ENCODE data around the gene RTN3.
"Not testable (repeated sequence)": the region's sequence is repeated elsewhere in the genome, so short reads cannot be mapped to it uniquely, and the experiment has no call there.

The RTN3 gene

DNA sequence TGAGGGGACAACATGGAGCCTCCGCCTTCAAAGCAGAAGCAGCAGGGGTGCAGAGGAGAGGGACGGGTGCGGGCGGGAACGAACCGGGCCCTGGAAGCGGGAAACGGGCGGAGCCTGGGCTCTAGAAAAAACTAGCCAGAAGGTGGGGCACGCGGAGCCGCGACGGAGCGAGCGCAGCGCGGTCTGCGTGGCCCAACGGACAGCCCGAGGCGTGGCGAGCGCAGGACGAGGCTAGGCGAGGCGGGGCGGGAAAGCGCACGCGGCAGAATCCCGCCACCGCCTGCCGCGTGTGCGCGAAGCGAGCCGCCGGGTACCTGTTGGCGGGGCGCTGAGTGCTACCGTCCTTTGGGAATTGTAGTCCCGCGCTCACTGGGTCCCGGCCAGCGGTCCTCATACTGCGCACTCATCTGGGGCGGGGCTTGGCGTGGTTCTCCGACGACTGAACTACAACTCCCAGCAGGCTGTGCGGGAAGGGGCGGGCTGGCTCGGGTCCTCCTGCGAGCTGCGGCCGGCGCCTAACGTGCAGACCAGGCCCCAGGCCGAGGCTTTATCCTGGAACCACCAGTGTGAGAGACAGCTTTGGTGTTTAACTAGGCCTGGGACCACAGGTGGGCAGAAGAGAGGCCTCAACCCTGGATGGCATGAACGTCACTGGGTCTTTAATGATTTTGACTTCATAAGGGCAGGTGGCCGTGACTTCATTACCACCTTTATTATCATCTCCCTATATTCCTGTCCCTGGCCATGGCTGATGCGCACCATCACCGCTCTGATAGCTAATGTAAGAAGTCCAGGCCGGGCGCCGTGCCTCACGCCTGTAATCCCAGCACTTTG is 9.8 kb upstream of the RTN3 start, which contains the start of gene ATL3:
TSS of gene ATL3 (minus strand) at position 55 of the 834 bp plus-strand sequence. CDS start at position 14, 41 bp downstream.
- Histone ChIP-seq H3K4me1 (ENCODE audit: insufficient read depth, low read length) (peaks cover 23% of the 10 kb centered on the region), H3K9ac (ENCODE audit: low read depth, low read length) (peak within 1 kb of the TSS; percentile 45), H3K9me3 (ENCODE audit: control insufficient read depth, insufficient read depth, low read length) (no peaks in the 10 kb centered on the region)

DNA sequence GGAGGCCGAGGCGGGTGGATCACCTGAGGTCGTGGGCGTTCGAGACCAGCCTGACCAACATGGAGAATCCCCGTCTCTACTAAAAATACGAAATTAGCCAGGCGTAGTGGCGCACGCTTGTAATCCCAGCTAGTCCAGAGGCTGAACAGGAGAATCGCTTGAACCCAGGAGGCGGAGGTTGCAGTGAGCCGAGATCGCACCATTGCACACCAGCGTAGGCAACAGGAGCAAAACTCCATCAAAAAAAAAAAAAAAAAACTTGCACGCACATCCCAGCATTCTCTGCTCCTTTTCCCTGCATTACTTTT is 9.2 kb upstream of the RTN3 start:
- Histone ChIP-seq H3K36me3 (ENCODE audit: insufficient read depth, low read length) (no peaks in the 10 kb centered on the region), H3K4me1 (ENCODE audit: insufficient read depth, low read length) (peaks cover 19% of the 10 kb centered on the region), H3K9me3 (ENCODE audit: control insufficient read depth, insufficient read depth, low read length) (no peaks in the 10 kb centered on the region), H3K9ac (ENCODE audit: low read depth, low read length) (no peak overlapping the region)

More for the DNA sequence above, 9.8 kb upstream of the RTN3 start, which contains the start of gene ATL3:
- no peaks in the 10 kb centered on the region for H3K36me3 ChIP-seq (ENCODE audit: insufficient read depth, low read length)

DNA sequence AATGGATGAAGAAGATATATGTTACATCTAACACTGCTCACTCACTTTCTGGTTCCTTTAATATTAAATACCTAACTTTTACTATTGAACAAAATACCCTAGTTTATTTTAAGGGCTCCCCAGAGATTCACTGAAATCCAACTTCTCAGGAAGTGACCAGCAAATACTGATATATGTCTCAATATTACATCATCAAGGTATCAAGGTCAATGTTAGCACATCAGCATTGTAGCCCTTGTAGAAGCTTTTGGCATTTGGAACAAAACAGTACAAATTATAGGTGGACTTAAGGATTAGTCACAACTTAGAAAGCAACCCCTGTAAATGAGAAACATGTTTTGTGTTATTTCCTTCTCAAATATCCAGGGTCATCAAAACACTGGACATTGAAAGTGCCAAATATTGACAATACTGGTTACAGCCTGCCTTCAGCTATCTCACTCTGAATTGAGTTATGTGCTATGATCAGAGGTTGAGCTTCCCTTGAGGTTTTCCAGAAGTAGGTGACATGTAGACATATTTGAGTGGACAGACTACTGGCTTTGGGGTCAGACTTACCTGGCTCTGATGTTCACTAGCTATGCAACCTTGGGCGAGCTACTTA is 8.3 kb upstream of the RTN3 start:
- Histone ChIP-seq H3K4me1 (ENCODE audit: insufficient read depth, low read length) (peaks cover 11% of the 10 kb centered on the region), H3K36me3 (ENCODE audit: insufficient read depth, low read length) (no peaks in the 10 kb centered on the region), H3K9ac (ENCODE audit: low read depth, low read length) (no peak overlapping the region), H3K9me3 (ENCODE audit: control insufficient read depth, insufficient read depth, low read length) (no peaks in the 10 kb centered on the region)

DNA sequence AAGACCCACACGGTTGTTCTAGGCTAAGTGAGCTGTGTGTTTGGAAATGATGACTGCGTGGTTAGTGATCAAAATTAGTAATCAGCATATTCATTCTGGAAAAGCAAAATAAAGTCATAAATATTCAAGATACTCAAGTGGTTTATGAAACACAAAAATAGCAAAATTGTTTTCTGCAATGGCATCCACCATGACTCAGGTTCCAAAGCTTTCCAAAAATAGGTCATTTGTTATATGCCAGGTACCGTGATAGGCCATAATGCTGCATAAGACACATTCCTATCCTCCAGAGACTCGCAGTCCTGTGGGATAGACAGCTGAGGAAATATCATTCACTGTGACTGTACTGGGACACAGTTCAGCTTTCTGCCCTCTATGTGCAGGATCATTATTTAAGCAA is 7.7 kb upstream of the RTN3 start:
- H3K9me3 ChIP-seq (ENCODE audit: control insufficient read depth, insufficient read depth, low read length), result no peaks in the 10 kb centered on the region
- H3K4me1 ChIP-seq (ENCODE audit: insufficient read depth, low read length), result peaks cover 6% of the 10 kb centered on the region
- H3K9ac ChIP-seq (ENCODE audit: low read depth, low read length), result no peak overlapping the region
- H3K36me3 ChIP-seq (ENCODE audit: insufficient read depth, low read length), result no peaks in the 10 kb centered on the region

DNA sequence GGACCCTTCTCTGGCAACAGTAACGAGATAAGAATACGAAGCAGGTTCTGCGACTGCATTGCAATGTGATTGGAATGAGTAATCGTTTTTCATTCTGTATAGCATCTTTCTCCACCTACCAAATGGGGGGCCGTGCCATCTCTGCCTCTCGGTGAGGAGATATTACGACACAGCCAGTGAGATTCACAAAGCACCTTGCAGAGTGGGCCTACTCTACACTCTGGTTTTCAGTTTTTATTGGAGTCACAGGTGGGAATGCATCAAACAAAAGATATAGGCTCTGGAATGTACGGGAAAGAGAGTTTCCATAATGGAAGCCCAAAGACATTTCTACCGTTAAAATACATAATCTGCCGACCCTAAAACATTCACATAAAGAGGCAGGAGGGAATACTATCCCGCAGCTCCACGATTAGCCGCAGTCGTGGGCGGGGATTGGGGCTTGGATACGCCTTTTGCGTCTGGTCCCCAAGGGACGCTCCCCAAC is 423 bp upstream of the RTN3 start:
- Histone ChIP-seq H3K9me3 (ENCODE audit: control insufficient read depth, insufficient read depth, low read length) (no peaks in the 10 kb centered on the region), H3K36me3 (ENCODE audit: insufficient read depth, low read length) (no peaks in the 10 kb centered on the region; the same call in 1 of the 2 replicates), H3K4me1 (ENCODE audit: insufficient read depth, low read length) (peaks cover 7% of the 10 kb centered on the region), H3K9ac (ENCODE audit: low read depth, low read length) (peak overlapping the region; percentile 92)

DNA sequence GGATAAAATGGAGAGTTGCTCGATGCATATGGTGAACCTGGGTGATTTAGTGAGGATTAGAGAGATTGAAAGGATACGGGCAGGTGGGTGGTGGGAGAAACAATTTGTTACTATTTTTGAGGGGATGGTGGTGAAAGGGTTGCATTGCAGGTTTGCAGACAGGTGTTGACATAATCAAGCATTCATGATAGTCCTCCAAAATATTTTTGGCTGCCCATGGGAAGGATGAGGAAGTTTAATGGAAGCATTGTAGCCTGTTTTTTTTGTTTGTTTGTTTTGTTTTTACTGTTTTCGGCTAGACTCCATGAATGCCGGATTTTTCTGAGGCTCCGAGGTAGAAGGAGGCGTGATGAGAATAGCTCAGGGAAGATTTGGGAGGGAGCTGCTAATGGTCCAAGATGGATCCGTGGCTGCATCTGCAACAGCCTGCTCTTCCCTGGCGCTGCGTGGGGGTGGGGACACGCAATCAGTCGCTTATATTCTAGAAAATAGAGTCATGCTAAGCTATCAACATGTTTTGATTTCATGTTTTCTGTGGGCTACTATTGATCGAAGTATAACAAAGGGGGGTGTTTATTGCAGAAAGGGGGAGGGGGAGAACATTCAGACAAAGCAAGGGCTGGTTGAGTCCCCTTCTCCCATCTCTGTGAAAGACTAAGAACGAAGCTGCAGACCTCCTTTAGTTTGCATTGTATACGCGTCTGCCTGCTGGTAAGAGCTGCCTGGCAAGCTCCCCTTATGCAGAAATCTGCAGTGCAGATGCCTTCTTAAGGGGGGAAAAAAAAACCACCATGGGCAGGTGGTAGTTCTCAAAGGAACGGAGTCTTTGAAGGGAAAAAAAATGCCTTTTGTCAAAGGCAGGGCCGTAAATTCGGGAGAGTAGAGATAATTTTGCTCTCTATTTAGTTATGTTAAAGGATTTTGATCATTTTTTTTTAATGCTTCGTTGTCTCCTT is 1.0 kb downstream of the RTN3 start:
- H3K9me3 ChIP-seq (ENCODE audit: control insufficient read depth, insufficient read depth, low read length), result no peaks in the 10 kb centered on the region
- peaks cover 7% of the 10 kb centered on the region for H3K4me1 ChIP-seq (ENCODE audit: insufficient read depth, low read length)
- H3K9ac ChIP-seq (ENCODE audit: low read depth, low read length), result peak overlapping the region; percentile 92
- no peaks in the 10 kb centered on the region; the same call in 1 of the 2 replicates for H3K36me3 ChIP-seq (ENCODE audit: insufficient read depth, low read length)

DNA sequence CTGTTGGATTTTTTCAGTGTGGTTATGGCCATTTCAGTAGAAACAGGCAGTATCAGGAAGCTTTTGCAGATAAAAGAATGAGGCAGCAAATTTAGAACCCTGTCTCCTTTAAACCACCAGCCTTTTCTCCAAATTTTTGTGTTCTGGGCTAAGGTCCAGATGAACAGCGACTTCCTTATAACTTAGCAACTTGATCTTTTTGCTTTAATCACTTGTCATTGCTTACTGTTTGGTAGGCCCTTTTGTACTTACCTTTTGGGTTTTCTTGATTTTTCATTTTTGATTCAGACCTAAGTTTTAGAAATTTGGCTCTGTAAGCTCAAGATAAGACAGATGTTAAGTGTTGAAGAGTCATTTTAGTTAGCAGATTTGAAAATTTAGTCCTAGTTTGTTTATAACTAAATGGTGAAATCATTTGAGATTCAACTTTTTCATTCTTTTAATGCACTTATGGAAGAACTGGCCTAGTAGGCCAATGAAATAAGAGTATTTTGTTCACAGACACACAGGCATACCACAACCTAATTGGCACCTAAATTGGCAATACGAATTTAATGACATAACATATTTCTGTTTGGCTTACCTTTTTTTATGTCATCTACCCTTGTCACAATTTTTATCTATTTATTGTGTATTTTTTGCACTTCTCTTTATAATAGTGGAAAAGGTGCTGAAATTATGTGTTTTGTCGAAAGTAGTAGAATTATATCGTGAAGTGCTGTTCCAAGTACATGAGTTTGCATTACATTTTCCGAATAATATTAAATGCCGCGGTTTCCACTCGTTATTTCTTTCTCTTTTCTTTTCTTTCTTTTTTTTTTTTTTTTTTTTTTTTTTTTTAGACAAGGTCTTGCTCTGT is 2.1 kb downstream of the RTN3 start:
- Histone ChIP-seq H3K9me3 (ENCODE audit: control insufficient read depth, insufficient read depth, low read length) (no peaks in the 10 kb centered on the region), H3K4me1 (ENCODE audit: insufficient read depth, low read length) (peaks cover 13% of the 10 kb centered on the region), H3K9ac (ENCODE audit: low read depth, low read length) (peak overlapping the region; percentile 92), H3K36me3 (ENCODE audit: insufficient read depth, low read length) (no peaks in the 10 kb centered on the region; the same call in 1 of the 2 replicates)

DNA sequence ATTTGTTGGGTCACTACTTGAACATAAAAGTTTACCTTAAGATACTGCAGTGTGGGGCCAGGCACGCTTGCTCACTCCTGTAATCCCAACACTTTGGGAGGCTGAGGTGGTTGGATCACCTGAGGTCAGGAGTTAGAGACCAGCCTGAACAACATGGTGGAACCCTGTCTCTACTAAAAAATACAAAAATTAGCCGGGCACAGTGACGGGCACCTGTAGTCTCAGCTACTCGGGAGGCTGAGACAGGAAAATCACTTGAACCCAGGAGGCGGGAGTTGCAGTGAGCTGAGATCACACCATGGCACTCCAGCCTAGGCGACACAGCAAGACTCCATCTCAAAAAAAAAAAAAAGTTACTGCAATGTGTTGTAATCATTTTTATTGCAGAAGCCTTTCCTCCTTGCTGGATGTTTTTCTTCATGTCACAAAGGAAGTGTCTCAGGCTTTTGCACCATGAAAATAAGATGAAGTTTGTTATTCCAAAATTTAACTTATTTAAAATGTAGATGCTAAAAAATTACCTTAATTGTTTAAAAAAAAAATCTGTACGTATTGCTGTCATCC is 3.9 kb downstream of the RTN3 start:
- not testable (repeated sequence) for H3K9ac ChIP-seq (ENCODE audit: low read depth, low read length); H3K9me3 ChIP-seq (ENCODE audit: control insufficient read depth, insufficient read depth, low read length)

DNA sequence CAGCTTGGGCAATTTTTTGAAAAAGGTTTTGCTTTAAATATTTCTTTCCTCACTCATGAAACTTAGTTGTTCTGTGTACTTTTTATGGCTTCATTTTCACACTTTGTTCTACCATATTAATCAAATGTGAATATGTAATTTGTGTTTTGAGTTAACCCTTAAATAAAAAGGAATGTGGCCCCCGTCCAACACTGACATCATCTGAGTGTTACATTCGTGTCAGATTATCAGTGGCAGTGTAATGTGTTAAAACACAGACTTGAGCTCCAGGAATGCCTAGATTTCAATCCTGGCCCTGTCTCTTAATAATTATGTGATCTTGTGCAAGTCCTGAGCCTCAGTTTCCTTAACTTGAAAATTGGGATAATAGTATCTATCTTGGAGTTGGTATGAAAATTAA is 5.6 kb downstream of the RTN3 start:
- Histone ChIP-seq H3K9ac (ENCODE audit: low read depth, low read length) (no peak overlapping the region), H3K9me3 (ENCODE audit: control insufficient read depth, insufficient read depth, low read length) (no peaks in the 10 kb centered on the region), H3K4me1 (ENCODE audit: insufficient read depth, low read length) (peaks cover 20% of the 10 kb centered on the region), H3K36me3 (ENCODE audit: insufficient read depth, low read length) (no peaks in the 10 kb centered on the region; the same call in 1 of the 2 replicates)

More for the DNA sequence above, 3.9 kb downstream of the RTN3 start:
- H3K36me3 ChIP-seq (ENCODE audit: insufficient read depth, low read length), result not testable (repeated sequence)
- peaks cover 20% of the 10 kb centered on the region for H3K4me1 ChIP-seq (ENCODE audit: insufficient read depth, low read length)

DNA sequence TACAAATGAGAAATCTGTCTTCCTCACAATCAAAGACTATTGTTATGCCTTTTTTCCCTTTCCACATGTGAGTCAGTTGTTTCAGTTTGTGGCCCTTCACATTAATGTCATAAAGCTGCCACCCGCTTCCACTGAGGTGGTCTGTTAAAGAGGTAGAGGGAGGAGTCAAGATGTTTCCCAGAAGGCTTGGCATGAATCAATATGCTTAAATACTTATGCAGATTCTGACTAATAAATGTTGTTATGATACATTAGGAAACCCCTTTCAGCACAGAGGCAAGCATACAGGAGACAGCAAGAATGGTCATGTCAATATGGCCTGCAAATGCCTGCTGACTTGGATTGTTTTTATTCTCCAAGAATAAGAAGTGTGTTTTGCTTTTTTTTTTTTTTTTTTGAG is 6.5 kb downstream of the RTN3 start:
- H3K9me3 ChIP-seq (ENCODE audit: control insufficient read depth, insufficient read depth, low read length), result no peaks in the 10 kb centered on the region
- H3K36me3 ChIP-seq (ENCODE audit: insufficient read depth, low read length), result no peaks in the 10 kb centered on the region; the same call in 1 of the 2 replicates
- peaks cover 20% of the 10 kb centered on the region for H3K4me1 ChIP-seq (ENCODE audit: insufficient read depth, low read length)
- no peak overlapping the region for H3K9ac ChIP-seq (ENCODE audit: low read depth, low read length)

DNA sequence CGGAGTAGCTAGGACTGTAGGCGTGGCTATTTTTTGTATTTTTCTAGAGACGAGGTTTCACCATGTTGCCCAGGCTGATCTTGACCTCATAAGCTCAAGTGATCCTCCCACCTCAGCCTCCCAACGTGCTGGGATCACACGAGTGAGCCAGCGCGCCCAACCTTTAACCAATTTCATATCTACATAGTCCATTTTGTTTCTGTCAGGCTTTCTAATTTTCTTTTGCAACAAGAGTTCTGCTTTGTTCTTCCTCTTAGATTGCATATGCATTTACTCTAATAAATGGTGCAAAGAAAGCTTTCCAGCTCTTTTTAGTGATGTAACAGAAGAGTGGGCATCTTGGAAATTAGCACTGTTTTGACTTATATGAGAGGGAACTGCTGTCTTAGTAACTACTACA is 13.3 kb downstream of the RTN3 start:
- H3K36me3 ChIP-seq (ENCODE audit: insufficient read depth, low read length), result no peaks in the 10 kb centered on the region
- no peaks in the 10 kb centered on the region for H3K9me3 ChIP-seq (ENCODE audit: control insufficient read depth, insufficient read depth, low read length)
- H3K4me1 ChIP-seq (ENCODE audit: insufficient read depth, low read length), result peaks cover 2% of the 10 kb centered on the region
- H3K9ac ChIP-seq (ENCODE audit: low read depth, low read length), result no peak overlapping the region

DNA sequence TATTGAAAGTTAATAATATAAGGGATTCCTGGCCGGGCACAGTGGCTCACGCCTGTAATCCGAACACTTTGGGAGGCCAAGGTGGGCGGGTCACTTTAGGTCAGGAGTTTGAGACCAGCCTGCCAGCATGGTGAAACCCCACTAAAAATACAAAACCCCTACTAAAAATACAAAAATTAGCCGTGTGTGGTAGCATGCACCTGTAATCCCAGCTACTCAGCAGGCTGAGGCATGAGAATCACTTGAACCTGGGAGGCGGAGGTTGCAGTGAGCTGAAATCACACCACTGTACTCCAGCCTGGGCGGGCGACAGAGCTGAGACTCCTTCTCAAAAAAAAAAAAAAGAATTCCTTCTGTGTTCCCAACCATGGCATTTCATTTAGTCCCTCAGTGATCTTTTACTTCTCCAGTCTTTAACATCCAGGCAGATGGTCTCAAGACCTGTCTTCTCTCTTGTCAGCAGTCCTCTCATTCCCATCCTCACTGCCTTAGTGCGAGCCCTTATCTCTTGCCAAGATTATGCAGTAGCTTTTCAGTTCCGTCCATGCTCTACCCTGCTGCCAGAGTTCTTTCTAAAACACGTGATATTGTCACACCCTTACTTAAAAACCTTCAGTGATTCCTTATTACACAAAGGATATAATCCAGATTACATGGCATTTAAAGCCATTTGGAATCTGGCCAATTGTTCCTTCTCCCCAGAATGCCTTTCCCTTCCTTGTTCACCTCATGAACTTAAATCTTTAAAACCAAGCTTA is 17.9 kb downstream of the RTN3 start:
- no peaks in the 10 kb centered on the region for H3K36me3 ChIP-seq (ENCODE audit: insufficient read depth, low read length)
- peaks cover 6% of the 10 kb centered on the region for H3K4me1 ChIP-seq (ENCODE audit: insufficient read depth, low read length)
- H3K9ac ChIP-seq (ENCODE audit: low read depth, low read length), result no peak overlapping the region
- H3K9me3 ChIP-seq (ENCODE audit: control insufficient read depth, insufficient read depth, low read length), result no peaks in the 10 kb centered on the region

DNA sequence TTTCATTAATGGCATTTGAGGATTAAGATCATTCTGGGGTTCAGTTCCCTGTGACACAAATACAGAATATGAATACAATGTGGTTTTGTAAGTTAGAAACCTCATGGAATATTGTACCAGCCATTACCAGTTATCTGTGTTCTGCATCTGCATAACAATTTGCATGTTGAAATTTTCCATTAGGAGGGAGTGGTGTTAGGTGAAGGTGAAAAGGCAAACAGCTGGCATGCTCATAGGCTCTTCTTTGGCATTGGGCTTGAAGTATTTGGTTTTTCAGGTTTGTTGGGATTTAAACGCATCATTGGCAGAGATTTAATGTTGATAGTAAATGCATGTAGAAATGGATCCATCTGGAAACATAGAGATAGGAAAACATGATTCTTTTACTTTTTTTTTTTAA is 18.6 kb downstream of the RTN3 start:
- H3K9me3 ChIP-seq (ENCODE audit: control insufficient read depth, insufficient read depth, low read length), result no peaks in the 10 kb centered on the region
- H3K4me1 ChIP-seq (ENCODE audit: insufficient read depth, low read length), result peaks cover 6% of the 10 kb centered on the region
- H3K36me3 ChIP-seq (ENCODE audit: insufficient read depth, low read length), result no peaks in the 10 kb centered on the region
- H3K9ac ChIP-seq (ENCODE audit: low read depth, low read length), result no peak overlapping the region
